Osteoblast (primary cell): Measurements from ENCODE around the gene GSTA4. TPM values are rescaled to one million over a fixed set of nuclear protein-coding genes. Genes with fewer than 3 reads are reported as not detected.

Experiments used
- DNase-seq: peaks from one replicate; pipeline ENCODE4 v3.0.0; 2011; ENCODE audit warnings: low spot score, mixed read lengths; ENCODE audit not compliant: insufficient read length; ENCODE audit errors: missing footprints
- H2AFZ ChIP-seq: 2 replicates; pipeline ENCODE4 v1.6.0; 2011; ENCODE audit warnings: mild to moderate bottlenecking, low read length
- H3K27ac ChIP-seq: 2 replicates; pipeline ENCODE4 v1.5.1; 2011; ENCODE audit warnings: mild to moderate bottlenecking, low read depth, low read length, moderate library complexity
- H3K27me3 ChIP-seq: 2 replicates; pipeline ENCODE4 v1.6.0; 2012; ENCODE audit warnings: mild to moderate bottlenecking, control low read depth, inconsistent platforms, low read length, moderate library complexity; ENCODE audit not compliant: insufficient read depth
- H3K36me3 ChIP-seq: 2 replicates; pipeline ENCODE4 v1.5.1; 2011; ENCODE audit warnings: mild to moderate bottlenecking, low read length, control low read depth, moderate library complexity; ENCODE audit not compliant: insufficient read depth
- H3K4me1 ChIP-seq: 2 replicates; pipeline ENCODE4 v1.5.1; 2011; ENCODE audit warnings: mild to moderate bottlenecking, low read length, control low read depth, moderate library complexity; ENCODE audit not compliant: insufficient read depth
- H3K4me2 ChIP-seq: 2 replicates; pipeline ENCODE4 v1.6.0; 2011; ENCODE audit warnings: mild to moderate bottlenecking, low read length; ENCODE audit not compliant: insufficient read depth
- H3K4me3 ChIP-seq: fragments of 200-600 bp; sonication (generic); 3 replicates; pipeline ENCODE4 v1.5.1; 2012; ENCODE audit warnings: mild to moderate bottlenecking, low read length, inconsistent platforms; ENCODE audit not compliant: insufficient read depth
- H3K79me2 ChIP-seq: 2 replicates; pipeline ENCODE4 v1.6.0; 2012; ENCODE audit warnings: mild to moderate bottlenecking, low read length, control low read depth, inconsistent platforms; ENCODE audit not compliant: insufficient read depth
- H3K9me3 ChIP-seq: 2 replicates; pipeline ENCODE4 v1.5.1; 2011; ENCODE audit warnings: low read depth, low read length, control low read depth
- H4K20me1 ChIP-seq: 2 replicates; pipeline ENCODE4 v1.6.0; 2012; ENCODE audit warnings: mild to moderate bottlenecking, low read length, control low read depth; ENCODE audit not compliant: insufficient read depth
- CTCF ChIP-seq: IDR thresholded peaks from 2 replicates; pipeline ENCODE4 v1.5.1; 2011; ENCODE audit warnings: mild to moderate bottlenecking, low read depth, low read length, moderate library complexity; ENCODE audit errors: extremely low read depth
- total RNA-seq: library from RNA; depleted of rRNA; stranded (reverse); fragments of >200 nt; gene quantifications from 2 replicates; pipeline ENCODE4 v1.2.3, GENCODE V29; 2012

The GSTA4 gene
- total RNA-seq, 1 donor, result 36.2 TPM

GRCh38 chr6:53018446-53018845 lies 23.4 kb upstream of the GSTA4 start:
- no peak for TF ChIP-seq CTCF
- H2AFZ ChIP-seq, result no peak overlapping the region
- no peak overlapping the region for H3K4me2 ChIP-seq
- H3K36me3 ChIP-seq, result peaks cover 18% of the 10 kb centered on the region
- DNase-seq, result no peak
- H3K27ac ChIP-seq, result no peak overlapping the region
- H3K27me3 ChIP-seq, result no peaks in the 10 kb centered on the region
- H3K79me2 ChIP-seq, result no peaks in the 10 kb centered on the region
- H4K20me1 ChIP-seq, result no peaks in the 10 kb centered on the region
- H3K4me1 ChIP-seq, result peaks cover 3% of the 10 kb centered on the region
- H3K4me3 ChIP-seq, result no peak overlapping the region
- H3K9me3 ChIP-seq, result no peaks in the 10 kb centered on the region

GRCh38 chr6:53015486-53015885 lies 20.4 kb upstream of the GSTA4 start:
- H3K36me3 ChIP-seq, result peaks cover 33% of the 10 kb centered on the region

GRCh38 chr6:53014744-53015143 lies 19.7 kb upstream of the GSTA4 start:
- Histone ChIP-seq H3K4me3 (no peak overlapping the region), H3K36me3 (peaks cover 33% of the 10 kb centered on the region)

More at GRCh38 chr6:53015486-53015885, 20.4 kb upstream of the GSTA4 start:
- H3K27me3 ChIP-seq, result no peaks in the 10 kb centered on the region
- DNase-seq, result no peak
- H3K79me2 ChIP-seq, result no peaks in the 10 kb centered on the region
- H4K20me1 ChIP-seq, result no peaks in the 10 kb centered on the region
- H3K4me1 ChIP-seq, result peaks cover 7% of the 10 kb centered on the region
- H3K4me2 ChIP-seq, result no peak overlapping the region
- H2AFZ ChIP-seq, result no peak overlapping the region
- no peaks in the 10 kb centered on the region for H3K9me3 ChIP-seq
- no peak overlapping the region for H3K27ac ChIP-seq
- H3K4me3 ChIP-seq, result no peak overlapping the region
- no peak for TF ChIP-seq CTCF

GRCh38 chr6:53014063-53014462 lies 19.0 kb upstream of the GSTA4 start:
- H3K27ac ChIP-seq, result peak overlapping the region; percentile 21
- H3K4me3 ChIP-seq, result no peak overlapping the region

More at GRCh38 chr6:53014744-53015143, 19.7 kb upstream of the GSTA4 start:
- Histone ChIP-seq H3K9me3 (no peaks in the 10 kb centered on the region), H3K27me3 (no peaks in the 10 kb centered on the region), H2AFZ (no peak overlapping the region), H3K27ac (peak overlapping the region; percentile 19), H4K20me1 (no peaks in the 10 kb centered on the region), H3K4me1 (peaks cover 7% of the 10 kb centered on the region), H3K4me2 (no peak overlapping the region), H3K79me2 (no peaks in the 10 kb centered on the region)
- DNase-seq, result no peak
- TF ChIP-seq CTCF, result no peak

More at GRCh38 chr6:53014063-53014462, 19.0 kb upstream of the GSTA4 start:
- H3K27me3 ChIP-seq, result no peaks in the 10 kb centered on the region
- H3K36me3 ChIP-seq, result peaks cover 39% of the 10 kb centered on the region
- DNase-seq, result no peak
- TF ChIP-seq CTCF, result no peak
- H2AFZ ChIP-seq, result no peak overlapping the region
- no peaks in the 10 kb centered on the region for H4K20me1 ChIP-seq
- no peaks in the 10 kb centered on the region for H3K79me2 ChIP-seq
- H3K9me3 ChIP-seq, result no peaks in the 10 kb centered on the region
- peaks cover 7% of the 10 kb centered on the region for H3K4me1 ChIP-seq
- H3K4me2 ChIP-seq, result no peak overlapping the region
